Right lobe of liver (tissue), 6 donors: Measurements from ENCODE around the gene ANKRD29. TPM values are rescaled to one million over a fixed set of nuclear protein-coding genes. Genes with fewer than 3 reads are reported as not detected.

ENCODE experiments used
- ATAC-seq, 4 donors: fragments of 200-7000 bp; cut with Tn5 transposase; one replicate each; pipeline ENCODE4 v1.9.1; 2020; ENCODE audit warnings: mild to moderate bottlenecking in 4 of 4, moderate library complexity in 4 of 4
- DNase-seq, 3 donors: peaks; one replicate each; pipeline ENCODE4 v3.0.0-alpha.2; 2020
- H3K27ac ChIP-seq, 3 donors: fragments of 200-600 bp; one replicate each; pipeline ENCODE4 v1.8.0; 2022
- H3K27me3 ChIP-seq, 2 donors: fragments of 200-600 bp; one replicate each; pipeline ENCODE4 v1.8.0; 2022
- H3K36me3 ChIP-seq, 4 donors: fragments of 200-600 bp; sonication (generic) in 1 of 4; one replicate each; pipeline versions ENCODE4 v1.5.1 to v1.8.0; 2017 to 2022; ENCODE audit warnings: control low read depth in 1 of 4
- H3K4me1 ChIP-seq, 4 donors: fragments of 200-600 bp; sonication (generic) in 1 of 4; one replicate each; pipeline versions ENCODE4 v1.5.1 to v1.8.0; 2017 to 2022; ENCODE audit warnings: control low read depth in 1 of 4
- H3K4me3 ChIP-seq, 3 donors: fragments of 200-600 bp; one replicate each; pipeline ENCODE4 v1.8.0; 2022
- H3K9me3 ChIP-seq, 4 donors: fragments of 200-600 bp; sonication (generic) in 1 of 4; one replicate each; pipeline versions ENCODE4 v1.5.1 to v1.8.0; 2017 to 2022; ENCODE audit warnings: control low read depth in 1 of 4
- CTCF ChIP-seq, 4 donors: fragments of 200-600 bp in 3 of 4; fragments of 450-650 bp in 1 of 4; IDR thresholded peaks; one replicate each; pipeline versions ENCODE4 v1.5.1 to v1.8.0; 2016 to 2022; ENCODE audit warnings: antibody characterized with exemption in 4 of 4, mild to moderate bottlenecking in 2 of 4
- POLR2A ChIP-seq: fragments of 450-650 bp; IDR thresholded peaks from one replicate; pipeline ENCODE4 v1.6.1; 2017; ENCODE audit warnings: antibody characterized with exemption, mild to moderate bottlenecking
- WGBS: methylation state at CpG from one replicate; pipeline ENCODE4 v1.1.6; 2018; ENCODE audit warnings: low coverage, low lambda C conversion rate; ENCODE audit not compliant: insufficient coverage; ENCODE audit errors: missing lambda C conversion rate; 5-methylcytosine and 5-hydroxymethylcytosine counted together
- intact Hi-C, 2 donors: fragments of 100-400 bp; cut with DNase I; formaldehyde crosslinking; loops; one replicate each; pipeline versions ENCODE4 v1.11.2 to v1.14.1; 2022
- total RNA-seq, 6 experiments: library from RNA; depleted of rRNA in 2 of 6; stranded (reverse); fragments of >200 nt in 2 of 6; fragmentation: NEBNext Ultra II Directional in 3 of 6; extraction: Animal tissue kit (Norgen Biotek cat#: 25700) in 3 of 6; gene quantifications; one replicate each; pipeline versions ENCODE4 v1.1.0 to v1.2.4, GENCODE V29; 2016 to 2023
- donor health status: DM: no; HTN: yes; CAD: no.
- donor health status: DM: no; HTN: no; CAD: no.
- donor health status: DM: no; HTN: no; CAD: no.
- donor health status: DM: no; HTN: yes; CAD: no.
- donor health status: DM: no; HTN: yes; CAD: no.

Gene ANKRD29
- total RNA-seq, 6 experiments from 2014 or later: 0.39 to 4.8 (median 1.1) TPM

- H3K4me3 ChIP-seq: peak within 1 kb of the TSS; percentile 73 to 90 (median 88)
- intact Hi-C loops: loop anchor here in 1 of 2 donors (5.0 kb wide), 1 partner anchor 69 kb away; no protein-coding TSS in a partner anchor
- H3K27me3 ChIP-seq: no peaks in the 10 kb centered on the region
- H3K9me3 ChIP-seq: no peaks in the 10 kb centered on the region
- H3K4me1 ChIP-seq: peaks cover 0 to 28% (median 10%) of the 10 kb centered on the region in 4 donors
- WGBS: under 1% methylated on average over 43 of the region's 95 CpGs
- peak within 1 kb of the TSS; percentile 99 to 100 (median 99) for H3K27ac ChIP-seq
- ATAC-seq (peak; percentile 90 to 98 (median 95)), DNase-seq (peak; percentile 95 to 97 (median 96))
- H3K36me3 ChIP-seq: no peaks in the 10 kb centered on the region
- TF ChIP-seq POLR2A: peak; percentile 97
- TF ChIP-seq CTCF (IDR thresholded peaks at IDR 0.05): peak; percentile 88 to 99 (median 96)
These were observed 76.2 kb downstream of the ANKRD29 start, which contains the start of gene NPC1 for GRCh38 chr18:23586249-23587196. NPC1 (minus strand) TSS chr18:23586506; CDS start chr18:23586343, 163 bp downstream.

GRCh38 chr18:23585897-23586248, 76.8 kb downstream of the ANKRD29 start:
- intact Hi-C loops: loop anchor here in 1 of 2 donors (5.0 kb wide), 1 partner anchor 69 kb away; no protein-coding TSS in a partner anchor
- peaks cover 0 to 28% (median 10%) of the 10 kb centered on the region in 4 donors for H3K4me1 ChIP-seq
- WGBS: 1% methylated on average over 6 of the region's 14 CpGs
- no peaks in the 10 kb centered on the region for H3K27me3 ChIP-seq
- H3K9me3 ChIP-seq: no peaks in the 10 kb centered on the region
- peak overlapping the region; percentile 99 to 100 (median 99) for H3K27ac ChIP-seq
- ATAC-seq (no peak), DNase-seq (no peak)
- H3K36me3 ChIP-seq: no peaks in the 10 kb centered on the region
- TF ChIP-seq CTCF (IDR thresholded peaks at IDR 0.05) (no peak), POLR2A (no peak)
- H3K4me3 ChIP-seq: peak overlapping the region; percentile 73 to 90 (median 88)

- peak overlapping the region; percentile 73 to 90 (median 88) for H3K4me3 ChIP-seq
- no peaks in the 10 kb centered on the region for H3K36me3 ChIP-seq
- H3K9me3 ChIP-seq: no peaks in the 10 kb centered on the region
- ATAC-seq (peak in 2 of 4 donors; percentile 2 to 6), DNase-seq (no peak)
- intact Hi-C loops: loop anchor here in 1 of 2 donors (5.0 kb wide), 1 partner anchor 68 kb away; no protein-coding TSS in a partner anchor
- peak overlapping the region; percentile 99 to 100 (median 99) for H3K27ac ChIP-seq
- H3K27me3 ChIP-seq: no peaks in the 10 kb centered on the region
- WGBS: 31% methylated on average over 18 of the region's 19 CpGs
- no peak for TF ChIP-seq CTCF (IDR thresholded peaks at IDR 0.05)
- TF ChIP-seq POLR2A: peak; percentile 31
- H3K4me1 ChIP-seq: peaks cover 0 to 28% (median 10%) of the 10 kb centered on the region in 4 donors
These were observed 77.5 kb downstream of the ANKRD29 start for GRCh38 chr18:23585007-23585871.
